ENCODE data around the gene STAB1. TPM values are rescaled to one million over a fixed set of nuclear protein-coding genes. Genes with fewer than 3 reads are reported as not detected.

STAB1 gene
- under 0.01 TPM in 1 of 2 replicates, not detected in the other for total RNA-seq

GRCh38 chr3:52494886-52495495 is at the start of gene STAB1:
TSS of gene STAB1 (plus strand) at chr3:52495338. CDS start at chr3:52495414, 76 bp downstream.

GRCh38 chr3:52453496-52454249 is 41.5 kb upstream of the STAB1 start, which contains the start of gene TNNC1:
TSS of gene TNNC1 (minus strand) at chr3:52454041. CDS start at chr3:52454015, 26 bp downstream.

GRCh38 chr3:52455283-52456168 is 39.6 kb upstream of the STAB1 start, which contains the start of gene NISCH:
TSS of gene NISCH (plus strand) at chr3:52455604. CDS start at chr3:52455642, 38 bp downstream.

GRCh38 chr3:52533623-52534280 is 38.6 kb downstream of the STAB1 start, which contains the start of gene NT5DC2:
TSS of gene NT5DC2 (minus strand) at chr3:52533857. CDS start at chr3:52533737, 120 bp downstream.

GRCh38 chr3:52536369-52537164 is 41.4 kb downstream of the STAB1 start, which contains the start of gene UQCC5:
TSS of gene UQCC5 (plus strand) at chr3:52536605. CDS start at chr3:52536756, 151 bp downstream.

Other genes starting within 250 kb of the STAB1 start
- 7.6 and 9.9 TPM in 2 replicates for gene PPM1M, start 249.6 kb upstream of the STAB1 start, total RNA-seq
- gene WDR82, start 216.7 kb upstream of the STAB1 start, total RNA-seq = 44.5 and 51.0 TPM in 2 replicates
- gene GLYCTK, start 207.5 kb upstream of the STAB1 start, total RNA-seq = 10.3 and 15.7 TPM in 2 replicates
- 0.27 and 0.86 TPM in 2 replicates for gene DNAH1, start 179.0 kb upstream of the STAB1 start, total RNA-seq
- gene BAP1, start 85.3 kb upstream of the STAB1 start, total RNA-seq = 67.8 and 98.0 TPM in 2 replicates
- 7.6 and 10.2 TPM in 2 replicates for gene PHF7, start 84.7 kb upstream of the STAB1 start, total RNA-seq
- gene SEMA3G, start 50.2 kb upstream of the STAB1 start, total RNA-seq = 0.46 TPM in 1 of 2 replicates, not detected in the other
- not detected in 2 replicates for gene TNNC1, start 41.3 kb upstream of the STAB1 start, total RNA-seq
- 24.4 and 36.2 TPM in 2 replicates for gene NISCH, start 39.7 kb upstream of the STAB1 start, total RNA-seq
- 134 and 189 TPM in 2 replicates for gene NT5DC2, start 38.5 kb downstream of the STAB1 start, total RNA-seq
- 7.2 and 12.3 TPM in 2 replicates for gene UQCC5, start 41.3 kb downstream of the STAB1 start, total RNA-seq
- gene PBRM1, start 190.6 kb downstream of the STAB1 start, total RNA-seq = 20.4 and 33.0 TPM in 2 replicates
- gene GNL3, start 190.7 kb downstream of the STAB1 start, total RNA-seq = 68.1 and 106 TPM in 2 replicates
- 58.9 and 70.5 TPM in 2 replicates for gene GLT8D1, start 210.5 kb downstream of the STAB1 start, total RNA-seq
- 145 and 216 TPM in 2 replicates for gene SPCS1, start 210.8 kb downstream of the STAB1 start, total RNA-seq